Measurements from ENCODE around the gene ARHGAP15. TPM values are rescaled to one million over a fixed set of nuclear protein-coding genes. Genes with fewer than 3 reads are reported as not detected.
A peak's percentile ranks its signal among the peaks of the same experiment; 100 is the strongest.

Gene ARHGAP15
- total and polyA plus RNA-seq, 2 donors from 2014 or later, result 5.7 to 23.1 TPM

- Histone ChIP-seq H3K36me3 (ENCODE audit: control insufficient read depth in 2 of 3, insufficient read depth in 3 of 3, low read length in 3 of 3) (no peaks in the 10 kb centered on the region), H3K4me1 (ENCODE audit: control insufficient read depth in 2 of 3, insufficient read depth in 2 of 3, low read depth in 1 of 3, low read length in 3 of 3) (no peaks in the 10 kb centered on the region), H3K27ac (ENCODE audit: low read depth in 2 of 2, low read length in 2 of 2) (no peak overlapping the region), H3K27me3 (ENCODE audit: control insufficient read depth, insufficient read depth, low read length) (no peaks in the 10 kb centered on the region), H3K9ac (ENCODE audit: low read length in 3 of 3) (no peak overlapping the region), H3K9me3 (ENCODE audit: control insufficient read depth in 2 of 3, insufficient read depth in 1 of 3, low read length in 3 of 3) (no peaks in the 10 kb centered on the region), H3K4me3 (ENCODE audit: low read length in 3 of 3) (no peak overlapping the region)
- TF ChIP-seq CTCF (IDR thresholded peaks at IDR 0.05; ENCODE audit: borderline replicate concordance, extremely low read depth, insufficient read depth), result no peak
- intact Hi-C loops (cut with DNase I), result no loop called here
- DNase-seq (no peak), FAIRE-seq (no peak)
Measured at GRCh38 chr2:143635302-143635701, 506.1 kb downstream of the ARHGAP15 start.

- FAIRE-seq, result no peak
- no peak for TF ChIP-seq CTCF (IDR thresholded peaks at IDR 0.05; ENCODE audit: borderline replicate concordance, extremely low read depth, insufficient read depth)
- no peaks in the 10 kb centered on the region for H3K36me3 ChIP-seq (ENCODE audit: control insufficient read depth in 2 of 3, insufficient read depth in 3 of 3, low read length in 3 of 3)
Measured at GRCh38 chr2:143635936-143636335, 506.7 kb downstream of the ARHGAP15 start.

GRCh38 chr2:143640826-143641225, 511.6 kb downstream of the ARHGAP15 start:
- intact Hi-C loops (cut with DNase I), result no loop called here
- H3K36me3 ChIP-seq (ENCODE audit: control insufficient read depth in 2 of 3, insufficient read depth in 3 of 3, low read length in 3 of 3), result no peaks in the 10 kb centered on the region
- FAIRE-seq (no peak), DNase-seq (peak in 4 of 5 donors; percentile 30 to 85 (median 48))
- no peak overlapping the region for H3K9ac ChIP-seq (ENCODE audit: low read length in 3 of 3)
- no peak overlapping the region for H3K27ac ChIP-seq (ENCODE audit: low read depth in 2 of 2, low read length in 2 of 2)
- no peak overlapping the region for H3K4me3 ChIP-seq (ENCODE audit: low read length in 3 of 3)
- no peaks in the 10 kb centered on the region for H3K27me3 ChIP-seq (ENCODE audit: control insufficient read depth, insufficient read depth, low read length)
- peaks cover 0 to 3% (median 2%) of the 10 kb centered on the region in 3 donors for H3K4me1 ChIP-seq (ENCODE audit: control insufficient read depth in 2 of 3, insufficient read depth in 2 of 3, low read depth in 1 of 3, low read length in 3 of 3)
- no peak for TF ChIP-seq CTCF (IDR thresholded peaks at IDR 0.05; ENCODE audit: borderline replicate concordance, extremely low read depth, insufficient read depth)
- no peaks in the 10 kb centered on the region for H3K9me3 ChIP-seq (ENCODE audit: control insufficient read depth in 2 of 3, insufficient read depth in 1 of 3, low read length in 3 of 3)

More at GRCh38 chr2:143635936-143636335, 506.7 kb downstream of the ARHGAP15 start:
- Histone ChIP-seq H3K4me1 (ENCODE audit: control insufficient read depth in 2 of 3, insufficient read depth in 2 of 3, low read depth in 1 of 3, low read length in 3 of 3) (peaks cover 0 to 2% (median 2%) of the 10 kb centered on the region in 3 donors), H3K4me3 (ENCODE audit: low read length in 3 of 3) (no peak overlapping the region), H3K9ac (ENCODE audit: low read length in 3 of 3) (no peak overlapping the region), H3K27me3 (ENCODE audit: control insufficient read depth, insufficient read depth, low read length) (no peaks in the 10 kb centered on the region), H3K9me3 (ENCODE audit: control insufficient read depth in 2 of 3, insufficient read depth in 1 of 3, low read length in 3 of 3) (no peaks in the 10 kb centered on the region), H3K27ac (ENCODE audit: low read depth in 2 of 2, low read length in 2 of 2) (no peak overlapping the region)
- no peak for DNase-seq
- intact Hi-C loops (cut with DNase I), result no loop called here

All from kidney (tissue), 14 donors.